GM23338 (cell line): ENCODE results near the gene CCSAP. TPM values are rescaled to one million over a fixed set of nuclear protein-coding genes. Genes with fewer than 3 reads are reported as not detected.

ENCODE experiments used
- ATAC-seq: fragments of 200-7000 bp; cut with Tn5 transposase; 3 replicates; pipeline ENCODE4 v1.9.1; 2020
- DNase-seq: peaks from one replicate; pipeline ENCODE4 v3.0.0-alpha.2; 2015; ENCODE audit warnings: low spot score
- H2AFZ ChIP-seq: fragments of 200-600 bp; sonication (generic); 2 replicates; pipeline ENCODE4 v1.8.0; 2016; ENCODE audit warnings: antibody characterized with exemption, mild to moderate bottlenecking, moderate library complexity
- H3F3A ChIP-seq: fragments of 200-600 bp; sonication (generic); replicated peaks from 2 replicates; pipeline ENCODE4 v1.8.0; 2017; ENCODE audit warnings: antibody characterized with exemption, mixed run types, low read depth
- H3K27ac ChIP-seq: fragments of 200-600 bp; sonication (generic); 2 replicates; pipeline ENCODE4 v1.6.1; 2016; ENCODE audit warnings: low read depth
- H3K27me3 ChIP-seq: fragments of 200-600 bp; sonication (generic); 2 replicates; pipeline ENCODE4 v1.8.0; 2016; ENCODE audit warnings: mild to moderate bottlenecking, mixed run types, moderate library complexity; ENCODE audit not compliant: insufficient read depth
- H3K36me3 ChIP-seq: fragments of 200-600 bp; sonication (generic); 2 replicates; pipeline ENCODE4 v1.8.0; 2016; ENCODE audit warnings: mild to moderate bottlenecking; ENCODE audit not compliant: insufficient read depth
- H3K4me1 ChIP-seq: fragments of 200-600 bp; sonication (generic); 2 replicates; pipeline ENCODE4 v1.8.0; 2016; ENCODE audit warnings: mild to moderate bottlenecking, moderate library complexity; ENCODE audit not compliant: insufficient read depth
- H3K4me2 ChIP-seq: fragments of 200-600 bp; sonication (generic); 2 replicates; pipeline ENCODE4 v1.7.1; 2017; ENCODE audit warnings: mixed run types
- H3K4me3 ChIP-seq: fragments of 200-600 bp; sonication (generic); 2 replicates; pipeline ENCODE4 v1.6.1; 2016; ENCODE audit warnings: mixed run types
- H3K79me2 ChIP-seq: fragments of 200-600 bp; sonication (generic); replicated peaks from 2 replicates; pipeline ENCODE4 v1.8.0; 2017; ENCODE audit warnings: mild to moderate bottlenecking; ENCODE audit not compliant: insufficient read depth
- H3K9me2 ChIP-seq: fragments of 200-600 bp; sonication (generic); 2 replicates; pipeline ENCODE4 v1.8.0; 2017; ENCODE audit not compliant: insufficient read depth
- H4K20me1 ChIP-seq: fragments of 200-600 bp; sonication (generic); replicated peaks from 2 replicates; pipeline ENCODE4 v1.8.0; 2017; ENCODE audit warnings: mild to moderate bottlenecking; ENCODE audit not compliant: insufficient read depth
- H3K27ac Mint-ChIP-seq: 2 replicates; pipeline ENCODE4 v1.8.0; 2020; ENCODE audit warnings: inconsistent platforms, mild to moderate bottlenecking, moderate library complexity, mixed read lengths
- H3K27me3 Mint-ChIP-seq: 3 replicates; pipeline ENCODE4 v1.8.0; 2022; ENCODE audit warnings: low read depth, mild to moderate bottlenecking, moderate library complexity, mixed read lengths, inconsistent platforms; ENCODE audit not compliant: insufficient read depth, poor library complexity
- H3K36me3 Mint-ChIP-seq: 3 replicates; pipeline ENCODE4 v1.8.0; 2021; ENCODE audit warnings: low read depth, mild to moderate bottlenecking, inconsistent platforms, moderate library complexity, mixed read lengths
- H3K4me1 Mint-ChIP-seq: 3 replicates; pipeline ENCODE4 v1.8.0; 2020; ENCODE audit warnings: mild to moderate bottlenecking, inconsistent platforms, mixed read lengths
- H3K4me3 Mint-ChIP-seq: 3 replicates; pipeline ENCODE4 v1.8.0; 2021; ENCODE audit warnings: moderate library complexity, mild to moderate bottlenecking, inconsistent platforms, mixed read lengths
- H3K9me3 Mint-ChIP-seq: 3 replicates; pipeline ENCODE4 v1.8.0; 2020; ENCODE audit warnings: moderate library complexity, mild to moderate bottlenecking, inconsistent platforms, mixed read lengths
- EZH2 ChIP-seq: fragments of 200-600 bp; sonication (generic); IDR thresholded peaks from one replicate; pipeline ENCODE4 v1.8.0; 2017; ENCODE audit warnings: antibody characterized with exemption, mild to moderate bottlenecking, low read depth; ENCODE audit not compliant: unreplicated experiment
- EZH2phosphoT487 ChIP-seq: fragments of 200-600 bp; sonication (generic); IDR thresholded peaks from one replicate; pipeline ENCODE4 v1.8.1; 2018; ENCODE audit warnings: antibody characterized with exemption; ENCODE audit not compliant: unreplicated experiment
- JUNB ChIP-seq: IDR thresholded peaks from one replicate; pipeline ENCODE4 v1.6.1; 2016; ENCODE audit warnings: antibody characterized with exemption; ENCODE audit not compliant: unreplicated experiment
- POLR2AphosphoS5 ChIP-seq: IDR thresholded peaks from 2 replicates; pipeline ENCODE4 v1.6.1; 2016; ENCODE audit warnings: antibody characterized with exemption, low read depth
- REST ChIP-seq: IDR thresholded peaks from one replicate; pipeline ENCODE4 v1.6.1; 2018; ENCODE audit warnings: antibody characterized with exemption; ENCODE audit not compliant: unreplicated experiment
- STAT1 ChIP-seq: IDR thresholded peaks from one replicate; pipeline ENCODE4 v1.6.1; 2016; ENCODE audit warnings: antibody characterized with exemption; ENCODE audit not compliant: unreplicated experiment
- ZNF114 ChIP-seq: fragments of 250-450 bp; sonication (Bioruptor Pico); IDR thresholded peaks from 2 replicates; pipeline ENCODE4 v1.5.0; 2020; ENCODE audit warnings: mild to moderate bottlenecking, moderate library complexity
- ZNF331 ChIP-seq: fragments of 250-450 bp; sonication (Bioruptor Pico); IDR thresholded peaks from 2 replicates; pipeline ENCODE4 v1.5.0; 2020; ENCODE audit warnings: low read depth, mild to moderate bottlenecking, moderate library complexity
- polyA plus RNA-seq: library from polyadenylated mRNA; unstranded; fragments of >200 nt; fragmentation: Nextera tagmentation; extraction: Ambion mirVana; gene quantifications from 2 replicates; pipeline ENCODE4 v1.2.1, GENCODE V29; 2016
- total RNA-seq: library from RNA; depleted of rRNA; stranded (reverse); fragments of >200 nt; shearing (Covaris generic); gene quantifications from 2 replicates; pipeline ENCODE4 v1.2.3, GENCODE V29; 2014
- TF ChIP-seq, protein P1 (sequence below), 2 experiments: fragments of 200-600 bp in 1 of 2; sonication (generic) in 1 of 2; conservative IDR thresholded peaks; 2 replicates each; pipeline versions ENCODE4 v1.5.1 to v1.6.1; 2016 to 2017; ENCODE audit warnings: antibody characterized with exemption in 2 of 2, low read depth in 2 of 2, mild to moderate bottlenecking in 2 of 2, moderate library complexity in 1 of 2
- TF ChIP-seq, protein P2 (sequence below): IDR thresholded peaks from 2 replicates; pipeline ENCODE4 v1.6.1; 2016; ENCODE audit warnings: antibody characterized with exemption
- TF ChIP-seq, protein P3 (sequence below): fragments of 250-450 bp; sonication (Bioruptor Pico); IDR thresholded peaks from 2 replicates; pipeline ENCODE4 v1.5.0; 2020; ENCODE audit warnings: mild to moderate bottlenecking, moderate library complexity

Gene CCSAP
- total and polyA plus RNA-seq, 2 experiments from 2014 or later: 4.2 to 13.3 TPM

GRCh38 chr1:229280037-229280828 is 62.6 kb downstream of the CCSAP start:
- no peak for ATAC-seq
- no peaks in the 10 kb centered on the region for H3K27me3 ChIP-seq
- peaks cover 100% of the 10 kb centered on the region for H3K79me2 ChIP-seq
- no peak overlapping the region for H3K4me3 ChIP-seq
- no peak for TF ChIP-seq ZNF114 (CRISPR knock-in tag)
- no peak for TF ChIP-seq ZNF331 (CRISPR knock-in tag)
- no peak for TF ChIP-seq EZH2phosphoT487
- TF ChIP-seq, protein P1, sequence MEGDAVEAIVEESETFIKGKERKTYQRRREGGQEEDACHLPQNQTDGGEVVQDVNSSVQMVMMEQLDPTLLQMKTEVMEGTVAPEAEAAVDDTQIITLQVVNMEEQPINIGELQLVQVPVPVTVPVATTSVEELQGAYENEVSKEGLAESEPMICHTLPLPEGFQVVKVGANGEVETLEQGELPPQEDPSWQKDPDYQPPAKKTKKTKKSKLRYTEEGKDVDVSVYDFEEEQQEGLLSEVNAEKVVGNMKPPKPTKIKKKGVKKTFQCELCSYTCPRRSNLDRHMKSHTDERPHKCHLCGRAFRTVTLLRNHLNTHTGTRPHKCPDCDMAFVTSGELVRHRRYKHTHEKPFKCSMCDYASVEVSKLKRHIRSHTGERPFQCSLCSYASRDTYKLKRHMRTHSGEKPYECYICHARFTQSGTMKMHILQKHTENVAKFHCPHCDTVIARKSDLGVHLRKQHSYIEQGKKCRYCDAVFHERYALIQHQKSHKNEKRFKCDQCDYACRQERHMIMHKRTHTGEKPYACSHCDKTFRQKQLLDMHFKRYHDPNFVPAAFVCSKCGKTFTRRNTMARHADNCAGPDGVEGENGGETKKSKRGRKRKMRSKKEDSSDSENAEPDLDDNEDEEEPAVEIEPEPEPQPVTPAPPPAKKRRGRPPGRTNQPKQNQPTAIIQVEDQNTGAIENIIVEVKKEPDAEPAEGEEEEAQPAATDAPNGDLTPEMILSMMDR (conservative IDR thresholded peaks at IDR 0.05; ENCODE audit: low read depth in 2 of 2): no peak
- no peak for TF ChIP-seq EZH2
- TF ChIP-seq, protein P2, sequence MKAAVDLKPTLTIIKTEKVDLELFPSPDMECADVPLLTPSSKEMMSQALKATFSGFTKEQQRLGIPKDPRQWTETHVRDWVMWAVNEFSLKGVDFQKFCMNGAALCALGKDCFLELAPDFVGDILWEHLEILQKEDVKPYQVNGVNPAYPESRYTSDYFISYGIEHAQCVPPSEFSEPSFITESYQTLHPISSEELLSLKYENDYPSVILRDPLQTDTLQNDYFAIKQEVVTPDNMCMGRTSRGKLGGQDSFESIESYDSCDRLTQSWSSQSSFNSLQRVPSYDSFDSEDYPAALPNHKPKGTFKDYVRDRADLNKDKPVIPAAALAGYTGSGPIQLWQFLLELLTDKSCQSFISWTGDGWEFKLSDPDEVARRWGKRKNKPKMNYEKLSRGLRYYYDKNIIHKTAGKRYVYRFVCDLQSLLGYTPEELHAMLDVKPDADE: no peak
- TF ChIP-seq, protein P3, sequence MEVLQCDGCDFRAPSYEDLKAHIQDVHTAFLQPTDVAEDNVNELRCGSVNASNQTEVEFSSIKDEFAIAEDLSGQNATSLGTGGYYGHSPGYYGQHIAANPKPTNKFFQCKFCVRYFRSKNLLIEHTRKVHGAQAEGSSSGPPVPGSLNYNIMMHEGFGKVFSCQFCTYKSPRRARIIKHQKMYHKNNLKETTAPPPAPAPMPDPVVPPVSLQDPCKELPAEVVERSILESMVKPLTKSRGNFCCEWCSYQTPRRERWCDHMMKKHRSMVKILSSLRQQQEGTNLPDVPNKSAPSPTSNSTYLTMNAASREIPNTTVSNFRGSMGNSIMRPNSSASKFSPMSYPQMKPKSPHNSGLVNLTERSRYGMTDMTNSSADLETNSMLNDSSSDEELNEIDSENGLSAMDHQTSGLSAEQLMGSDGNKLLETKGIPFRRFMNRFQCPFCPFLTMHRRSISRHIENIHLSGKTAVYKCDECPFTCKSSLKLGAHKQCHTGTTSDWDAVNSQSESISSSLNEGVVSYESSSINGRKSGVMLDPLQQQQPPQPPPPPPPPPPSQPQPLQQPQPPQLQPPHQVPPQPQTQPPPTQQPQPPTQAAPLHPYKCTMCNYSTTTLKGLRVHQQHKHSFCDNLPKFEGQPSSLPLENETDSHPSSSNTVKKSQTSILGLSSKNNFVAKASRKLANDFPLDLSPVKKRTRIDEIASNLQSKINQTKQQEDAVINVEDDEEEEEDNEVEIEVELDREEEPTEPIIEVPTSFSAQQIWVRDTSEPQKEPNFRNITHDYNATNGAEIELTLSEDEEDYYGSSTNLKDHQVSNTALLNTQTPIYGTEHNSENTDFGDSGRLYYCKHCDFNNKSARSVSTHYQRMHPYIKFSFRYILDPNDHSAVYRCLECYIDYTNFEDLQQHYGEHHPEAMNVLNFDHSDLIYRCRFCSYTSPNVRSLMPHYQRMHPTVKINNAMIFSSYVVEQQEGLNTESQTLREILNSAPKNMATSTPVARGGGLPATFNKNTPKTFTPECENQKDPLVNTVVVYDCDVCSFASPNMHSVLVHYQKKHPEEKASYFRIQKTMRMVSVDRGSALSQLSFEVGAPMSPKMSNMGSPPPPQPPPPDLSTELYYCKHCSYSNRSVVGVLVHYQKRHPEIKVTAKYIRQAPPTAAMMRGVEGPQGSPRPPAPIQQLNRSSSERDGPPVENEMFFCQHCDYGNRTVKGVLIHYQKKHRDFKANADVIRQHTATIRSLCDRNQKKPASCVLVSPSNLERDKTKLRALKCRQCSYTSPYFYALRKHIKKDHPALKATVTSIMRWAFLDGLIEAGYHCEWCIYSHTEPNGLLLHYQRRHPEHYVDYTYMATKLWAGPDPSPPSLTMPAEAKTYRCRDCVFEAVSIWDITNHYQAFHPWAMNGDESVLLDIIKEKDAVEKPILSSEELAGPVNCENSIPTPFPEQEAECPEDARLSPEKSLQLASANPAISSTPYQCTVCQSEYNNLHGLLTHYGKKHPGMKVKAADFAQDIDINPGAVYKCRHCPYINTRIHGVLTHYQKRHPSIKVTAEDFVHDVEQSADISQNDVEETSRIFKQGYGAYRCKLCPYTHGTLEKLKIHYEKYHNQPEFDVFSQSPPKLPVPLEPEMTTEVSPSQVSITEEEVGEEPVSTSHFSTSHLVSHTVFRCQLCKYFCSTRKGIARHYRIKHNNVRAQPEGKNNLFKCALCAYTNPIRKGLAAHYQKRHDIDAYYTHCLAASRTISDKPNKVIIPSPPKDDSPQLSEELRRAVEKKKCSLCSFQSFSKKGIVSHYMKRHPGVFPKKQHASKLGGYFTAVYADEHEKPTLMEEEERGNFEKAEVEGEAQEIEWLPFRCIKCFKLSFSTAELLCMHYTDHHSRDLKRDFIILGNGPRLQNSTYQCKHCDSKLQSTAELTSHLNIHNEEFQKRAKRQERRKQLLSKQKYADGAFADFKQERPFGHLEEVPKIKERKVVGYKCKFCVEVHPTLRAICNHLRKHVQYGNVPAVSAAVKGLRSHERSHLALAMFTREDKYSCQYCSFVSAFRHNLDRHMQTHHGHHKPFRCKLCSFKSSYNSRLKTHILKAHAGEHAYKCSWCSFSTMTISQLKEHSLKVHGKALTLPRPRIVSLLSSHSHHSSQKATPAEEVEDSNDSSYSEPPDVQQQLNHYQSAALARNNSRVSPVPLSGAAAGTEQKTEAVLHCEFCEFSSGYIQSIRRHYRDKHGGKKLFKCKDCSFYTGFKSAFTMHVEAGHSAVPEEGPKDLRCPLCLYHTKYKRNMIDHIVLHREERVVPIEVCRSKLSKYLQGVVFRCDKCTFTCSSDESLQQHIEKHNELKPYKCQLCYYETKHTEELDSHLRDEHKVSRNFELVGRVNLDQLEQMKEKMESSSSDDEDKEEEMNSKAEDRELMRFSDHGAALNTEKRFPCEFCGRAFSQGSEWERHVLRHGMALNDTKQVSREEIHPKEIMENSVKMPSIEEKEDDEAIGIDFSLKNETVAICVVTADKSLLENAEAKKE (CRISPR knock-in tag): no peak
- TF ChIP-seq POLR2AphosphoS5: no peak
- TF ChIP-seq JUNB: no peak
- TF ChIP-seq STAT1: no peak
- TF ChIP-seq REST: no peak
- H2AFZ ChIP-seq: no peak overlapping the region
- peaks cover 30% of the 10 kb centered on the region for H4K20me1 ChIP-seq
- H3K27ac Mint-ChIP-seq: no peak overlapping the region
- no peaks in the 10 kb centered on the region for H3K27me3 Mint-ChIP-seq
- H3K4me1 Mint-ChIP-seq: peaks cover 13% of the 10 kb centered on the region
- peaks cover 4% of the 10 kb centered on the region for H3K4me1 ChIP-seq
- H3K36me3 Mint-ChIP-seq: no peaks in the 10 kb centered on the region
- H3K4me3 Mint-ChIP-seq: no peak overlapping the region
- no peaks in the 10 kb centered on the region for H3F3A ChIP-seq
- DNase-seq: no peak
- no peaks in the 10 kb centered on the region for H3K9me3 Mint-ChIP-seq
- H3K4me2 ChIP-seq: no peak overlapping the region
- H3K36me3 ChIP-seq: no peaks in the 10 kb centered on the region
- H3K9me2 ChIP-seq: no peaks in the 10 kb centered on the region
- no peak overlapping the region for H3K27ac ChIP-seq
